Measurements from ENCODE around the gene MT1A.
"Not testable (repeated sequence)": the region's sequence is repeated elsewhere in the genome, so short reads cannot be mapped to it uniquely, and the experiment has no call there.

The MT1A gene

DNA sequence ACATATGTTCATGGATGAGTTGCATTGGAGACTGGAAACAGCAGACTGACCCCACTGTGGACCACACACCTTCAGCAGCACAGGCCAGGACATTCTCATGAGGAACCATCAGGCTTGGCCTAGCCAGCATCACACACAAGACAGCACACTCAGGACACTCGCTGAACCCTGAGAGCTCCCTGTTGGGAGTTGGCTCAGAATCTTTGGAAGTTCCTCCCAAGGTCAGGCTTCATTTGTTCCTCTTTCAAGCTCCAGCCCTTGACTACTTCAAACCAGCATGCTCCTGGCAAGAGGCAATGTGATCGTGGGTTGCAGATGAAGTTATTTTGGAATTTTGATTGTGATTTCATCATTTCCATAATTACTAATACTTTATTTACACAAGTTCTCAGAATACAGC, 33.2 kb downstream of the MT1A start:
- DNase-seq; in situ Hi-C loops (cut with MboI; ENCODE audit: low pct_unique_long_range_greater_than_20kb, low sequenced_read_pairs): not testable (repeated sequence)

DNA sequence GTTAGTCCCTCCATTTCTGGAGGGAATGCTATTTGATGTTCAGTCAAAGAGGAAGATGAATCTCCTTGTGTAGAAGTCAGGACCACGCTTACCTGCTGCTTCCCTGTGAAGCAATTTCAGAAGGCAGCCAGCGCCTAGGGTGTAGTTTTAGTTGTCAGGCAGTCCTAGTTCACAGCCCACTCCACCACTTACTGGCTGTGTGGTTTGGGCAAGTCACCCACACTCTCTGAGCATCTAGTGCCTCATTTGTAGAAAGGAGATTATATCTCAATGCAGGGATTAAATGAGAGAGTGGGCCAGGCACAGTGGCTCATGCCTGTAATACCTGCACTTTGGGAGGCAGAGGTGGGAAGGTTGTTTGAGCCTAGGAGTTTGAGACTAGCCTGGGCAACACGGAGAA, 33.7 kb downstream of the MT1A start:
- DNase-seq; in situ Hi-C loops (cut with MboI; ENCODE audit: low pct_unique_long_range_greater_than_20kb, low sequenced_read_pairs): not testable (repeated sequence)

DNA sequence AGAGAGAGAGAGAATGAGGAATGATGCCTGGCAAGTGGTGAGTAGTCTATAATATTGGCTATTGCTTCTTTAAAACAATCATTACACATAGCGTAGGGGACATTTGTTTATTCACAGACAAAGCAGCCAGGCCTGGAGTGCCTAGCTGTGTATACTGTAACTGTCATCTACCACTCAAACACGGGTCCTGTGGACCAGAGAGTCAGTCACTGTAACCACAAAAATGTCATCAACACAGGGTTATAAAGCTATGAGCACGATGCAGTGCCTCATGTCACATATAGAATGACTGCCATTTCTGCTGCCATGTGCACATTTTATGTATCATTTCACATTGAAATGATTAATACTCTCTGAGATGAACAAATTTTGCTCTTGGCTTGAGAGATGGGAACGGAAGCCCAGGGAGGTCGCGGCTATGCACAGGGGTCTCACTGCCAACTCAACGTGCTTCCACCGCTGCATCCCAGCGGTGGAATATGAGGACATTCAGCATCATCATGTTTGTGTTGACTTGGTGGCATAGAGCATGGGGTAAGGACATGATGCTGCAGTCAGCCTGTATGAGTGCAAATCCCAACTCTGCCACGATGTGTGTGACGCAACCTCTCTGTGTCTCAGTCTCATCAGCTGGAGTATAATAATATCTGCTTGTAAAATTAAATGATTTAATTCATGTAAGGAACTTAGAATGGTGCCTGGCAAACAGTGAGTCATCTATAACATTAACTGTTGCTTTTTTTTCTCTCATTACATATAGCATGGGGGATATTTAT, 34.5 kb downstream of the MT1A start:
- in situ Hi-C loops (cut with MboI; ENCODE audit: low pct_unique_long_range_greater_than_20kb, low sequenced_read_pairs): no loop called here
- no peak for DNase-seq

DNA sequence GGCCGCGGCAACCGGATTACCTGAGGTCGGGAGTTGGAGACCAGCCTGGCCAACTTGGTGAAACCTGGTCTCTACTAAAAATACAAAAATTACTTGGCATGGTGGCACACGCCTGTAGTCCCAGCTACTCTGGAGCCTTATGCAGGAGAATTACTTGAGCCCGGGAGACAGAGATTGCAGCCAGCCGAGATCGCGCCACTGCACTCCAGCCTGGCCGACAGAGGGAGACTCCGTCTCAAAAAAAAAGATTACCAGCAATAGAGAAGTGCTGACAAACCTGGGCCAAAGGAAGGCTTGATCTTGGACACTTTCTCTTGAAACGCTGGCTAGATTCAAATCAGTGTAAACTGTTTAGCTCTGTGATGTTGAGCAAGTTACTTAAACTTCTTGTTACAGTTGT, 35.5 kb downstream of the MT1A start:
- in situ Hi-C loops (cut with MboI; ENCODE audit: low pct_unique_long_range_greater_than_20kb, low sequenced_read_pairs): no loop called here
- DNase-seq: peak; percentile 88

DNA sequence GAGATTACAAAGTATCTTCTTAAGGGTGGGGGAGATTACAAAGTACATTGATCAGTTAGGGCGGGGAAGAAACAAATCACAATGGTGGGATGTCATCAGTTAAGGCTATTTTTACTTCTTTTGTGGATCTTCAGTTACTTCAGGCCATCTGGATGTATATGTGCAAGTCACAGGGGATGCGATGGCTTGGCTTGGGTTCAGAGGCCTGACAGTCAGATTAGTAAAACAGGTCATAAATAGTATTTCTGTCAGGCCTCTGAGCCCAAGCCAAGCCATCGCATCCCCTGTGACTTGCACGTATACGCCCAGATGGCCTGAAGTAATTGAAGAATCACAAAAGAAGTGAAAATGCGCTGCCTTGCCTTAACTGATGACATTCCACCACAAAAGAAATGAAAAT, 36.1 kb downstream of the MT1A start:
- DNase-seq; in situ Hi-C loops (cut with MboI; ENCODE audit: low pct_unique_long_range_greater_than_20kb, low sequenced_read_pairs): not testable (repeated sequence)

DNA sequence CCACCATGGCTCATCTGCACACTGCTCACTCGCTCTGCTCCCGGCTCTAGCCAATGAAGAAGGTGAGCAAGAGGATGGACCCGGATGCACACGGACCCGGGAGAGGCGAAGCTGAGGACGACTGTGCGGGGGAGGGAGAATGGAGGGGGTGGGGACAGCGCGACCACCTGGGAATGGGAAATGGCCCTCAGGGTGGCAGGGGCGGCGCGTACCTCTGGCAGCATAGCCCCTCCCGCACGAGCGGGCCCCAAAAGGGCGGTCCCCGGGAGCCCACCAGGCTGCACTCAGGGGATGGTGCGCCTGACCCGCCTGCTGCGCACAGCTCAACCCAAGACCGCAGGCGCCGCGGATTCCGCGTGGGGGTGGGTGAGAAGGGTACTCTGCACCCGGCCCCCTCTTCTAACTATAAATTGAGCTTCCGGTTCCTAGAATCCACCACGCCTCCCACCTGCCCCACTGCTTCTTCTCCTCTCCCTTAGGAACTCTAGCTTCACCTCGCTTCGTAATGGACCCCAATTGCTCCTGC, 37.3 kb downstream of the MT1A start:
- in situ Hi-C loops (cut with MboI; ENCODE audit: low pct_unique_long_range_greater_than_20kb, low sequenced_read_pairs): no loop called here
- DNase-seq: peak; percentile 76

DNA sequence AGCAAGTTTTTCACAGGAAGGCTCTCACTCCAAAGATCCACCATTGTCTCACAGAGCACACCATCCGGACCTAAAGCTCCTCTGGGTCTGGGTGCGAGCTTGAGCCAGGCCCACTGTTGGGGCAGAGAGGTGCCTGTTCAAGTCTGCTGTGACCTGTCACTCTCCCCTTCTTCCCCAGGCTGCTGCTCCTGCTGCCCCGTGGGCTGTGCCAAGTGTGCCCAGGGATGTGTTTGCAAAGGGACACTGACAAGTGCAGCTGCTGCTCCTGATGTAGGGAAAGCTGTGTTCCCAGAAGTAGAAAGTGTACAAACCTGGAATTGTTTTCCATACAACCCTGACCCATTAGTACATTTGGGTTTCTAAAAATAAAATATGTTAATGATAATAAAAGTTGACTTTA, 39.0 kb downstream of the MT1A start:
- in situ Hi-C loops (cut with MboI; ENCODE audit: low pct_unique_long_range_greater_than_20kb, low sequenced_read_pairs): no loop called here
- DNase-seq: no peak

DNA sequence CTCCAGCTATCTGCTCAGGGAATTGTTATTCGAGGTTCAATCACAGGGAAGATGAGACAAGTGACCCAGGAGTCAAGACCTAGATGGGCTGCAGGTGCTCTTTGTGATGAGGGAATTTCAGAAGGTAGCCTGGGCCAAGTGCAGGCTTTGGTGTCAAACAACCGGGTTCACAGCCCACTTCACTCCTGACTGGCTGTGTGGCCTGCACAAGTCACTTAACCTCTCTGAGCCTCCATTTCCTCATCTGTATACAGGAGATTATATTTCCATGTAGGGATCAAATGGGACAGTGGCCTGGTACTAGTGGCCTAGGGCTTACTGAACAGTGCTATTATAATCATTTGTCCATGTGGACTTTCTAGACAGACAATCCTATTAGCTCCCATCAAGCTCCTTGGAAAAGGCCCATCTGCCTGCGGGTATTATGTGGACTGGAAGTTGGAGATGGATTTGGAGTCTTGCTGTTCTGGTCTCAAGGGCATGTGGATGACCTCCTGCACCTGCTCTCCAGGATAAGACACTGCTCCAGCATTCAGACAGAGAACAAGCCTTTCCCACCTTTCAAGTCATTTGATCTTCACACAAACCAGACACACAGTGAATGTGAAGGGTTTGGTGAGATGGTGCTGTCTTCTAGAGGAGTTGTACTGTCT, 40.7 kb downstream of the MT1A start:
- in situ Hi-C loops (cut with MboI; ENCODE audit: low pct_unique_long_range_greater_than_20kb, low sequenced_read_pairs): no loop called here
- no peak for DNase-seq

DNA sequence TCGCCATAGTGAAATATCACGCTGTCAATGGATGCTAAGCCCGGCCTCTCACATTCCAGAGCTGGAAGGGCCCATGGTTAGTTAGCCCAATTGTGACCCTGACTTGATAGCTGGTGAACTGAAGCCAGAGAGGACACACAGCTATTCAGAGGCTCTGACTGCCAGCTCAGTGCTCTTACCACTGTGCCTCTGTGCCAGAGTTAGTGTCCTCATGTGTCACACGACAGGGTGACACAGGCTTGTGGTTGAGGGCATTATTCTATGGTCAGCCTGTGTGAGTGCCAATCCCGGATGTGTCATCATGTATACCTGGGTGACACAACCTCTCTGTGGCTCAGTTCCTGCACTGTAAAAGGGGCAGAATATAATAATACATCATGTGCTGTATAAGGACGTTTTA, 41.4 kb downstream of the MT1A start:
- in situ Hi-C loops (cut with MboI; ENCODE audit: low pct_unique_long_range_greater_than_20kb, low sequenced_read_pairs): no loop called here
- DNase-seq: no peak

DNA sequence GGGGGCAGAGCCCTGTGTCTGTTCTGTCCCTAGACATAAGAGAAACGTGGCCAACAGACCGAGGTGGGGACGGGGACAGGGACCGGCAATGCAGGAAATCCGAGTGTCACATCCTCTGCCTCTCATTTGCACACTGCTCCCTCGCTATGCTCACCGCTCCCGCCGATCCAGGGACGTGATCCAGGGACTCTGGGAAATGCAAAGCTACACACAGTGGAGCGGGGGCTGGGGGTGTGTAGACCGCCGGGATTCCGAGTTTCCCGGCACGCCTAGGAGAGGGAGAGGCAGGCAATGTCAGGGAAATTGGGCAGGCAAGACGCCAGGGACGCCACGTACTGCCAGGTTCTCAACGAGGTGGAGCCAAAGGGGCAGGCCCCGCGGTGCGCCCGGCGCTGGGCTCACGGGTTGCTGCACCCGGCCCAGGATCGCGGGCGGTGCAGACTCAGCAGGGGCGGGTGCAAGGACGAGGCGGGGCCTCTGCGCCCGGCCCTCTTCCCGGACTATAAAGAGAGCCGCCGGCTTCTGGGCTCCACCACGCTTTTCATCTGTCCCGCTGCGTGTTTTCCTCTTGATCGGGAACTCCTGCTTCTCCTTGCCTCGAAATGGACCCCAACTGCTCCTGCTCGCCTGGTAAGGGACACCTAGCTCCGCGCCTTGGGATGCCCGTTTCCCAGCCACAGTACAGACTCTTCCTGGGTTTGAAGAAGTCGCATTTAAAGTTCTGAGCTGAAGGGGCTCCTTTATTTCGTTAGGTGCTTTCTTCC, 43.7 kb downstream of the MT1A start, which contains the start of gene MT1X:
Gene MT1X (plus strand): TSS at position 532 of the 764 bp plus-strand sequence. CDS start 71 bp downstream, at position 603.
- in situ Hi-C loops (cut with MboI; ENCODE audit: low pct_unique_long_range_greater_than_20kb, low sequenced_read_pairs): no loop called here
- peak; percentile 97 for DNase-seq

DNA sequence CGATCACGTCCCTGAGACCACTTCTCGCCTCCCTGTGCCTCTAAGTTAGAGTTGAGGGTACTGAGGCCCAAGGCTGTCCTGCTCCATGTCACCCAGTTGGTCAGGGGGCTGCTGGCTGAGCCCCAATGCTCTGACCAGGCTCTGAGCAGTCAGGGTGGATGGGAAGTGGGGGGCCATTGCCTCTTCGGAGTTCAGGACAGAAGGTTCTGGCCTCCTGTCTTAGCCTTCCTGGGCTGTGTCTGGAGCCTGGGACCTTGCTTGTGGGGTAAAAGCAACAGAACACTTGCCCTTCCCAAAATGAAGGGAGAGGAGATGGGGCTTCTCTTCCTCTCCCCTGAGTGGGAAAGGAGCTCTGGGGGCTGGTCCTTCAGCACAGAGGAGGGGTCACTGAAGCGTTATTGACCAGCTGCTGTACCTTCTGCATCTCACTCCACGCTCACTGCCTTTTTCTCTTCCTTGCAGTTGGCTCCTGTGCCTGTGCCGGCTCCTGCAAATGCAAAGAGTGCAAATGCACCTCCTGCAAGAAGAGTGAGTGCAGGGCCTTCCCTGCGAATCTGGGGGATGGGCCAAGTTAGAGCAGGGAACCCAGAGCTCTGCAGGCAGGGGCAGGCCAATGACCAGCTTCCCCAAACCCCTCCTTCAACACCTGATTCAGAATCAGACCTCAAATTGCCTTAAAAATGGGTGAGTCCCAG, 44.4 kb downstream of the MT1A start:
- in situ Hi-C loops (cut with MboI; ENCODE audit: low pct_unique_long_range_greater_than_20kb, low sequenced_read_pairs): no loop called here
- DNase-seq: peak; percentile 30

DNA sequence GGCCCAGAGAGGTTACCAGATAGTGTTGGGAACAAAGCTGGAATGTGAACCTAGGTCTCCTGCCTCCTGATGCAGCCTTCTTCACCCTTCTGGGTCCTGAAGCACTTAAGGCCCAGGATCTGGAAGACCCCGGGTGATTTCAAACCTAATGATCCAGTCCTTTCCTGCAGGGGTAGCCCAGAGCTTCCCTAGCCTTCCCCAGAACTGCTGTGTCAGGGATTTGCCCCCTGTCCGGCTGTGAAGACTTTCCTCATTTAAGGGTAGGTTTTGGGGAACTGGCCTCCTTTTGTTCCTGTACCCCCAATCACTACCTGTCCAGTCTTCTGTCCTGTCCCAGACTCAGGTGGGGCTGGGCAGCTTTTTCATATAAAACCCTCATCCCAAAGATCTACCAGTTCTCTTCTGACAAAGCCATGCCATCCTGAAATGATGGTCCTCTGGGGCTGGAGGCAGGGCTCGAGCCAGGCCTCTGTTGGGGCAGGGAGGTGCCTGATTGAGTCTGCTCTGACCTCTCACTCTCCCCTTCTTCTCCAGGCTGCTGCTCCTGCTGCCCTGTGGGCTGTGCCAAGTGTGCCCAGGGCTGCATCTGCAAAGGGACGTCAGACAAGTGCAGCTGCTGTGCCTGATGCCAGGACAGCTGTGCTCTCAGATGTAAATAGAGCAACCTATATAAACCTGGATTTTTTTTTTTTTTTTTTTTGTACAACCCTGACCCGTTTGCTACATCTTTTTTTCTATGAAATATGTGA, 45.1 kb downstream of the MT1A start:
- no peak for DNase-seq
- in situ Hi-C loops (cut with MboI; ENCODE audit: low pct_unique_long_range_greater_than_20kb, low sequenced_read_pairs): no loop called here

DNA sequence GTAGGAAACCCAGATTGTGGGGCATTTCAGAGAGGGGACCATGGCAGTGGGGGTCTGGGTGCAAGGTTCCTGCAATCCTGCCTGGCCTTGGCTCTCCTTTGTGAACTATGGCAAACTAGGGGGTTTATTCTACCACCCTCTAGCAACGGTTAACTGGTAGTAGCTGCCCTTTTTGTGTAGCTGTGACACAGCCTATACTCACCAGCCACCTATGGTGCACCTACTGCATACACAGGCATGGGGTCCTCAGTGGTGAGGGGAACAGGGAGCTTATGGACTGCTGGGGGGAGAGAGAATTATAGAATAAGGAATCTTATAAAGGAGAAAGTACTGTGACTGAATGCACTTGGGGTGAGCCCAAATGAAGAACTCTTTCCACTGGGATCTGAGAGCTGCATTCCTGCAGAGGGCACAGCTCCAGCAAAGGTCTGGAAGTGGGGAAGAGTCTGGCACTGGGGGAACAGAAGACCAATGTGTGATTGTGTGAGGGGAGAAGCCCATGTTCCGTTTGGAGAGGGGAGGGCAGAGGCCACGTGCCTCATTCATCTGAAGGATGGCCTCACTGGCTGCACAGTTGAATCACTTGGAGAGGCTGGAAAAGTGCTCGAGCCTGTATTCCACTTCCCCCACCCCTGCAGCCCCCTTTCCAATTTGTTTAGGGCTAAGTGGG, 45.9 kb downstream of the MT1A start:
- DNase-seq: no peak

DNA sequence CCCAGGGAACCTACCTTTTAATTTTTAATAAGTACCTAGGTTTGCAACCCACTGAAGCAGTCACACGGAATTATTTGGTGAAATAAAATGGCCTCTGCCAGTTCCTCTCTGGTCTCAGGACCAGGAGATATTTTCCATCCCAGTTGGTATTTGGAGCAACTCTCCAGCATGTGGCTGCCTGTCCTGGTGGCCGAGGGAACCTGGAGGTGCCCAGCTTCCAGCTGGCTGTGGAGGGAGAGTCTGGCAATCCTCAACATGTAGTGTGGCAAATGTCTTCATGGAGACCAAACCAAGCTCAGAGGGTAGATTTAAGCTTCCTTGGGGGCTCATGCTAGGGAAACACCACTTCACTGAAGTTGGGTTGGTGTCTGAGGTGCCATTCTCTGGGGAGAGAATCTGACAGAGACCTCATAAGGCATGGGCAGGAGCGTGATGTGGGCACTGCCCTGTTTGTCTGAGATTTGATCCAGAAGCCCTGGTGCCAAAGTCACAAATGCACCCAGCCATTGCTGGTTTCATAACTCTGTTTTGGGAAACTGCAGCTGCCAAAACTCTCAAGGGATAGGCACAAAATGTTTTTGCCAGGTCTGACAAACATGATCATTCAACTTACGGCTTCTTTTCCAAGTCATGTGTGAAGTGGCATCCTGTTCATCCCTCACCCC, 46.6 kb downstream of the MT1A start:
- in situ Hi-C loops (cut with MboI; ENCODE audit: low pct_unique_long_range_greater_than_20kb, low sequenced_read_pairs): no loop called here
- DNase-seq: no peak

More for the DNA sequence above, 45.9 kb downstream of the MT1A start:
- in situ Hi-C loops (cut with MboI; ENCODE audit: low pct_unique_long_range_greater_than_20kb, low sequenced_read_pairs): no loop called here

DNA sequence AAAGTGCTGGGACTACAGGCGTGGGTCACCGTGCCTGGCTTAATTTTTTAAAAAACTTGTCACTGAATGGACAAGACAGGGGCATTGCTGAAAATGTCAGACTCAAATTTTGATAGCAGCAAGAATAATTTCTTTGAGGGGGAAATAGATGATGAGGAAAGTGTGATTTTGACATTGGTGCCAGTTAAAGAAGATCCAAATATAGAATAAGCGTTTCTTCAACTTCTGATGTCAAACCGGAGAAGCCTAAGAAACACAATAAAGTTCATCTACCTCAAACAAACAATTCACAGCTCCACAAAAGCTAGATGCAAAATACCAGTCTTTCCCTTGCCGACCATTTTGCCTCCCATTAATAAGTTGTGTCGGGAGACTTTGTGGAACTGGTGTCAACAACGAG, 48.3 kb downstream of the MT1A start:
- in situ Hi-C loops (cut with MboI; ENCODE audit: low pct_unique_long_range_greater_than_20kb, low sequenced_read_pairs): no loop called here
- no peak for DNase-seq

DNA sequence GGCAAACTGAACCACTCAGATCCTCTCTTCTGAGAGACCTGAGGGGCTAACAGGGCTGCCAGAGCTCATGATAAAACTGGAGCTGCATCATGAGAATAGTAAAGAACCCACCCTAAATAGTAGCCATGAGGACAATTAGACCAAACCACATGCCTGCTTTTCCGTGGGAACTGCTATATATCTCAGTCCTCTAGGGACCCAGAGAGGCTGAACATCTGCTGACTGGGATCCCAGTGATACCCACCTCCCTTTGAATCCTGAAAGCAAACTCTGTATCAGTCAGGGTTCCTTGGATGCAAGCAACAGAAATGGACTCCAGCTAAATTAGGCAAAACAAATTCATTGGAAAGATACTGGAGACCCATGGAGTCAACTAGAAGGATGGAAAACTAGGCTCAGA, 50.3 kb downstream of the MT1A start:
- no peak for DNase-seq
- in situ Hi-C loops (cut with MboI; ENCODE audit: low pct_unique_long_range_greater_than_20kb, low sequenced_read_pairs): no loop called here

DNA sequence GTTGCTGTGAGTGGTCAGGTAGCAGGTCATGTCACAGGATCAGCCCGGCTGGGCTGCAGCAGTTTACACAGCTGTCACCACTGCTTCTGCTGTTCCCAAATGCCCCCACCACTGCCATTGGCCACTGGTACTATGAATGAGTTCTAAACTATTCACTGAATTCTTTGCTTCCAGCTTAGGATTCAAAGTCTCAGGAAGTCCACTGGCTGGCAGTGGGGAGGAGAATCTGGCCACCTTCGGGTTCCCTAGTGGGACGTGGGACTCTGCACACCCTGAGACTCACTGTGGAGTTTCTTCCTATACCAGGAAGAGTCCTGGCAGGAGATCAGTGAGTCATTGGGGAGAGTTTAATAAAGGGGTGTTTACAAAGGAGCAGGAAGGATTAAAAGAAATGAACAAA, 50.7 kb downstream of the MT1A start:
- in situ Hi-C loops (cut with MboI; ENCODE audit: low pct_unique_long_range_greater_than_20kb, low sequenced_read_pairs): no loop called here
- DNase-seq: no peak
